ENCODE measurements around the gene OR8K1.

OR8K1 gene

DNA sequence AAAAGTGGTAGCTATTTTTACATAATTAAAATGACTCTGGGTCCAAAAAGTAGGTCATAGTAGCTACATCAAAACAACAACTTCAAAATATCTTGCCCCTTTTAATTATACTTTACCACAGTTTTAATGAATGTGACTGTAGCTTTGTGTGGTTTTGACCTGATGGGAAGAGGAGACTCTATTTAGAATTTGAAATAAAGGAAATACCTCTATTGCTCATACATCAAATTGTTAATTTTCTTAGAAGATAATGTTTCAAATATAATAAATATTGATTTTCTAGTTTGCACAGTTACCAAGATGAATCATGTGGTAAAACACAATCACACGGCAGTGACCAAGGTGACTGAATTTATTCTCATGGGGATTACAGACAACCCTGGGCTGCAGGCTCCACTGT, at the start of gene OR8K1:
TSS of gene OR8K1 (plus strand) at position 301 of the 400 bp plus-strand sequence. CDS start at position 301, 0 bp downstream.
- DNase-seq, result no peak

GRCh38 chr11:56296898-56297297, 48.9 kb upstream of the OR8K1 start:
- DNase-seq, result no peak

DNA sequence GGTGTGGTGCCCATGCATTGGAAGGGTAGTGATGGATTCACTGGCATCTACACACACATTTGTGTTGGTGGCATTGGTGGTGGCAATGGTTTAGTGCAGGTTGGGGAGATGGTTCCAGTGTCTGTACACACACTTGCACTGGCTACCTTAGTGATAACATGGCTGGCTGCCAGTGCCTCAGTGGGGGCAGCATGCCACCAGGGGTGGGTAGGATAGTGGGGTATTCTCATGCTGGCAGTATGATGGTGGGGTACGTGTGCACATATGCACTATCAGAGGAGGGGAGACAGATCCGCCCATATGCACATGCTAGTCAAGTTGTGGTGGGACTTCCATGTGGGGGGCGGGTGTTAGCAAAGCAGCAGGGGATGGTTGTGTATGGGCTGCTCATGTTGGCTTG, 38.0 kb upstream of the OR8K1 start:
- no peak for DNase-seq

DNA sequence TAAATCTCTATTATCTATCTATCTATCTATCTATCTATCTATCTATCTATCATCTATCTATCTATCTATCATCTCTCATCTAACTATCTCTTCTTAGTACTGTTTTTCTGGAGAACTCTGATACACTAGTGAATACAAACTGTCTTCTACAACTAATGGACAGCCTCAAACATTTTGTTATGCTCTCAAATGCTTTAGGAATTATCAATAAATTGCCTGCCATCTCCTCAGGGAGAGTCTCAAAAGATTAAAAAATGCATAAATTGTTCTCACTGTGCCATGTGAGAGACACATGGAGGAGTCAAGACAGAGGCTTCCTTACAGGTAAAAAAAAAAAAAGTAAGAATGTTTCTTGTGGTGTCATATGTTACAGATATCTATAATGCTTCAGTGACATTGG, 31.0 kb upstream of the OR8K1 start, which contains the start of gene OR8K3:
TSS of gene OR8K3 (plus strand) at position 301 of the 400 bp plus-strand sequence. CDS start 3,163 bp downstream, outside the sequence.
- DNase-seq, result no peak

GRCh38 chr11:56331861-56332491, 13.9 kb upstream of the OR8K1 start:
- DNase-seq, result no peak

- no peak for DNase-seq
Measured at GRCh38 chr11:56333156-56333555, 12.7 kb upstream of the OR8K1 start.

- DNase-seq, result no peak
Measured at GRCh38 chr11:56340289-56340688, 5.5 kb upstream of the OR8K1 start.

DNA sequence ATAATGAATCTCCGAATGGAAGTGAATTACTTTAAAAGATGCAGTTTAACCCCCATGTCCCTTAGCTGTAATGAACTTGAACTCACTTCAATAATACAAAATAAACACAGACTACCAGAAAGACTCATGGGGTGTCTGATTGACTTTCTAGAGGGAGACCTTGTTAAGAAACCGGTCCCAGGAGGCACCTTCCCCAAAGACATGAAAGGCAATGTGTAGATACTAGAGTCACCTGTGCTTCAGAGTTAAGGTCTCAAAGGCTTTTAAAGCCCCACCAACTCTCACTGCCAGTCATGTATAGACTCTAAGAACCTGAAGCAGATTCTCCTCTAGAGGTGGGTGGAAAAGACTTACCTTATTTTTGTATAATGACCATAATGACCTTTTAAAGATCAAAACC, 8.2 kb downstream of the OR8K1 start, which contains the start of gene OR8J1:
TSS of gene OR8J1 (plus strand) at position 301 of the 400 bp plus-strand sequence. CDS start 5,956 bp downstream, outside the sequence.
- no peak for DNase-seq

DNA sequence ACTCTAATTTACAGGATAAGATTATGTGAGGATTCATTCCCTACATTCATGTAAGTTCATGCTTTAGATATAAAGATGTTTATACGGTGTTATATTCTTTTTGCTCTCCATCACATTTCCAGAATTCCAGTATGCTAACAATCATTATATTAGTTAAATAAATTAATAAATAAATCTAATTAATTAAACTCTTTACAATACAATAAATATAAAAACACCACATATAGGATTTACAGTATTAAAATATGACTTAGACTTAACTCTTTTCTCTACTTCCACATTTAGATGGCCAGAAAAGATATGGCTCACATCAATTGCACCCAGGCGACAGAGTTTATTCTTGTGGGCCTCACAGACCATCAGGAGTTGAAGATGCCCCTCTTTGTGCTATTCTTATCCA, 29.5 kb downstream of the OR8K1 start, which contains the start of gene OR8U1:
TSS of gene OR8U1 (plus strand) at position 301 of the 400 bp plus-strand sequence. CDS start at position 301, 0 bp downstream.
- DNase-seq, result no peak

- DNase-seq, result no peak
Measured at GRCh38 chr11:56380120-56380519, 34.3 kb downstream of the OR8K1 start.

DNA sequence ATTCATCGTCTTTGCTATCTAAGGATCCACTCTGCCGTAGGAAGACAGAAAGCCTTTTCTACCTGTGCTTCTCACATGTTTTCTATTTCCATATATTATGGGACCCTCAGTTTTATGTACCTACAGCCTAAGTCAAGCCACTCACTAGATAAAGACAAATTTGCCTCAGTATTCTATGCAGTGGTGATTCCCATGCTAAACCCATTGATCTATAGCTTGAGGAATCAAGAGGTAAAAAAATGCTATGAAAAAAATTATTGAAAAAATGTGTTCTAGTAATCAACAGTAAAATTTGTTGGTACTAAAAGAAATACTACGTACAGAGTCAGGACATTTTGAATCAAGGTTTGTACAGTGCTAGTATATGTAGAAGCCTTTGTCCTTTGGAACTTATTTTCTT, 48.5 kb downstream of the OR8K1 start:
- no peak for DNase-seq

DNA sequence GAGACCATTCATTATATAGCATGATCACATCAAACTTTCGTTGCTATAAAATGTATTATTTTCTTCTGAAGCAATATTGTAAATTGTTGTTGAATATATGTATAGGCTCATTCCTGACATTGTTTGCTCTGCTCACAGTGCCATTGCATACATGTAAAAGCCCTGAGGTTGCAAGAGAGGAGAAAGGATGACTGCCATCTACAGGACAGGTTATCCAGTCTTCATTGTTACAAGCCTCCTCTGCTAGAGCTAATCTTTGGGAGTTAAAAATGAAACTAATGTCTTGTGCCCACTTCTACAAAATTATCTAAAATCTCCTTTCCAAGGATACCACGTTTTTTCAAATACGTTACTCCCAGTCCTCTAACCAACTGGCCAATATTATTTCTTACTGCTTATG, 50.2 kb downstream of the OR8K1 start:
- DNase-seq, result no peak
